ENCODE results near the gene NIM1K.

The NIM1K gene

DNA sequence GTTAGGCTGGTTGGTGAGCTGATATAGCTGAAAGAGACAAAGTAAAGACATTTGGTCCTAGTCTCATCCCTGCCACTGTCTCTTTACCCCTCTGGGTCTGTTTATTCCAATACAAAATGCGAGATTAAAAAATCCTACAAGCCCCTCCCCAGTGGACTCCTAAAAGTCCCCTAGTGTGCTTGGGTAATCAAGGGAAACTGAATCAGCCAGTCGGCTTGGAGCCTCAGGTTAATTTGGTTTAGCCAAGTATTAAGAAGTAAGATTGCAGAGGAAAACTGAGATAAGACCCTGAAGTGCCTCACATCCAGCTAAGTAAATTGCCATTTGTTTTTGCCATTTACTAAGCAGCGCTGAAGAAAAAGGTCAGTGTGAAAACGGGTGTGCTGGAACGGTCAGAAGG lies 10.4 kb downstream of the NIM1K start:
- no peak overlapping the region for H3K4me3 ChIP-seq (ENCODE audit: low read length)
- TF ChIP-seq ZNF274 (IDR thresholded peaks at IDR 0.05; ENCODE audit: low read depth, low read length): no peak

DNA sequence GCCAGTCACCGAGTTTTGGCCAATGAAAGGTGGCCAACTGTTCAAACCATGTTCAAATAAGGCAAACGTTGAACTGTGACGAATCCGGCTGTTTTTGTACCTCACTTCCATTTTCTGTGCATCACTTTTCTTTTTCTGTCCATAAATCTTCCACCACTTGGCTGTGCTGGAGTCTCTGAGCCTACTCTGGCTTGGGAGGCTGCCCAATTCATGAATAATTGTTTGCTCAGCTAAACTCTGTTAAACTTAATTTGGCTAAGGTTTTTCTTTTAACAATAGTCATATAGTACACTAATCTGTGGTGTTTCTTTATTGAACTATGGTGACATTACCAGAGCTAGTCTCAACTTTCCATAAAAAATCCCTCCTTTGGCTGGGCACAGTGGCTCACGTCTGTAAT lies 11.3 kb downstream of the NIM1K start:
- no peak for TF ChIP-seq ZNF274 (IDR thresholded peaks at IDR 0.05; ENCODE audit: low read depth, low read length)
- H3K4me3 ChIP-seq (ENCODE audit: low read length): no peak overlapping the region

DNA sequence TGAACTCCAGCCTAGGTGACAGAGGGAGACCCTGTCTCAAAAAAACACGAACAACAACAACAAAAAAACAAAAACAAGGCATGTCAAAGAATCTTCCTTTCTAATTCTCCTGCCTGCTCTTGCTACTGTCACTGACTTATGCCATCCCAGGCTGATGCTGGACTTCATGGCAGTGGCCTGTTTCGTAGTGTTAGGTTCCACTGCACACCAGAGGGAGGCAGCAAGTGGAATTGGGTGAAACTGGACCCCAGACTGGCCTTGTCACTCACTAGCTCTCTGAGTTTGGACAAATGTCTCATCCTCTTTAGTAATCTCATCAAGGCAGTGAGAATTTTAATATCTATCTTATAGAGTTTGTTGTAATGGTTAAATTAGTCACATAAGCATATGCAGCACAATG lies 12.9 kb downstream of the NIM1K start:
- no peak for TF ChIP-seq ZNF274 (IDR thresholded peaks at IDR 0.05; ENCODE audit: low read depth, low read length)
- H3K4me3 ChIP-seq (ENCODE audit: low read length): no peak overlapping the region

DNA sequence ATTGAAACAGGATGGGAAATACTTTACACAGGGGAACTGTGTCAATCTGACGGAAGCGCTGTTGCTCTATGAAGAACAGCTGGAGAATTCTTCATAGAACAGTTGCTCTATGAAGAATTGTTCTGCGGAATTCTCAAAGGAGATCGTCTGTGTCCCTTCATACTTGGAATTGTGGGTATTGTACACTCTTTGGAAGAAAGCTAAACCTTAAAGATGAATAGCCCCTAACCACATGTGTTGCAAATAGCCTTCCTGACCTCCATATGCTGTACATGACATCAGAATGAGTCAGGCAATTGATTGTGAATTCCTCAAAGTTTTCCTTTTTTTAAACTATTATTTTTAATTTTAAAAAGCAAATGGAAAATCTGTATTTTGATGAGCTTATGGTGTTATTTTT lies 15.6 kb downstream of the NIM1K start:
- H3K4me3 ChIP-seq (ENCODE audit: low read length): no peak overlapping the region
- no peak for TF ChIP-seq ZNF274 (IDR thresholded peaks at IDR 0.05; ENCODE audit: low read depth, low read length)

DNA sequence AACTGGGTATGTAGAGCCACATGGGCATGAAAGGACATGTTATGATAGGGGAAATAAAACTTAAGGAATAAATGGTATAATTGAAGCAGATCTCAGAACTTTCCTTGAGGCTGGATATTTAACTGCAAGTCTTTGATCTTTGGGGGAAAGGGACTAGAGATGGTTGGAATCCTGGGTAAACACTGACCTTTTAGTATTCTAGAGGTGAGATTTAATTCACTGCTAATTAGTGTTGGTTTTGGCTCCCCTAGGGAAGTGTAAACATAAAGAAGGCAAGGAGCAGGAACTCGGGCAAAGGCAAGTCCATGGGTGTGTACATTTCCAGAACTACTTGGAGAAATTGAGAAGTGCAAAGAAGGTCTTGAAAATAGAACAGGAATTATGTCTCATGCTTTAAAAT lies 16.6 kb downstream of the NIM1K start:
- no peak for TF ChIP-seq ZNF274 (IDR thresholded peaks at IDR 0.05; ENCODE audit: low read depth, low read length)

DNA sequence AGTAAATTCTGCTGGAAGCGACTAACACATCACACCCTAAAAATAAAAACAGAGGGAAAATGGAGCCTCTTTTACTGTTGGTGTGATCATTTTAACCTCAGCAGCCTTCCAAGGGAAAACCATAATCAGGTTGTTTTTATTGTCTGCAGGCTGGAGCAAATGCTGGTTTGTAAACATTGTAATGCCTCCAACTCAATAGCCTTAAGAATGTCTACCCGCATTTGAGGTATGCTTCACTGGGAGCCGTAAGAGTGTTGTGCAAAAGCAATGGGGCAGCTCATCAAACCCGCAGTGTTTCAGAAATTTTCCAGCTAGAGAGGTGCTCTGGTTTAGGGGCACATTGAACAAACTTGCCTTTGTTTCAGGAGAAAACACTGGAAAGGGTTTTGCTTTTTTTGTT lies 17.0 kb downstream of the NIM1K start:
- no peak overlapping the region for H3K4me3 ChIP-seq (ENCODE audit: low read length)
- no peak for TF ChIP-seq ZNF274 (IDR thresholded peaks at IDR 0.05; ENCODE audit: low read depth, low read length)

More for the DNA sequence above, 16.6 kb downstream of the NIM1K start:
- H3K4me3 ChIP-seq (ENCODE audit: low read length): no peak overlapping the region

DNA sequence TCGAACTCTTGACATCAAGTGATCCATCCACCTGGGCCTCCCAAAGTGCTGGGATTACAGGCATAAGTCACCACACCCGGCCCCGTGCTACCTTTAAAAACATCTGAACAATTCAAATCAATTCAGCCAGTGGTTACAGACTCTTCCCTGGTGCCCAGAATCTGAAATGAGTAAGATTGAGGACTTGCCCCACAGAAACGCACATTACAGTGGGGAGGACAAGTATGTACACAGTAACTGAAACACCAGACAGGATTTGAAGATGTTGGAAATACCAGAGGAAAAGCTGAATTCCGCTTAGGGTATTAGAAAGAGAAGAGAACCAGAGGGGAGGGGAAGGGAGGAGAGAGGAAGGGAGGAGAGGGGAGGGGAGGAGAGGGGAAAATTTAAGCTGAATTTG lies 17.8 kb downstream of the NIM1K start:
- no peak for TF ChIP-seq ZNF274 (IDR thresholded peaks at IDR 0.05; ENCODE audit: low read depth, low read length)
- H3K4me3 ChIP-seq (ENCODE audit: low read length): no peak overlapping the region

DNA sequence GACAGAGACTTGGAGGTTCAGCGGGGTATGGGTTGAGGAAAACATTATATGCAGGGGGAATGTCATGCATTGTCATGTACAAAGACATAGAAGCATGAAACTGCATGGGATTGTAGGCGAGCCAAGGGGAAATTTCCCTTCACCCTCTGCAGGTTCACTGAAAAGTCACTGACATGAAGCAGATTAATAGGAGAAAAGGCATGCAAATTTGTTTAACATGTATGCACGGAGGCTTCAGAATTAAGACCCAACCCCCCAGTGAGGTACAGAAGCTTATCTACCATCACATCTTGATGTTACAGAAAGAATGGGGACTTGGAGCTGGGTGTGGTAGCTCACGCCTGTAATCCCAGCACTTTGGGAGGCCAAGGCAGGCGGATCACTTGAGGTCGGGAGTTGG lies 18.5 kb downstream of the NIM1K start:
- H3K4me3 ChIP-seq (ENCODE audit: low read length): no peak overlapping the region
- no peak for TF ChIP-seq ZNF274 (IDR thresholded peaks at IDR 0.05; ENCODE audit: low read depth, low read length)

DNA sequence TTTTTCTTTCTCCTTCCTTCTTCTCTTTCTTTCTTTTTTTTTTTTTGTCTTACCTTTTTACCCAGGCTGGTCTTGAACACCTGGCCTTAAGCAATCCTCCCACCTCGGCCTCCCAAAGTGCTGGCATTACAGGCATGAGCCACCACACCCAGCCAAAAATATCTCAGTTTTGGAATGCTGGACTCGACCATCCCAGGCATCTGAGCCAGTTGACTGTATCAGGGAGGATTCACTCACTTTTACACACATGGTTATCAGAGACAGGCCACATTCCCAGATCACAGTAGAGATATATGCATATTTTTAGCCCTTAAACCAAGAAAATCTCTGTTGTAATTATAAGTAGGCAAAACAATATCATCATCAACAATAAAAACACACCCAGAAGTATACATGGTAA lies 21.9 kb downstream of the NIM1K start:
- no peak for TF ChIP-seq ZNF274 (IDR thresholded peaks at IDR 0.05; ENCODE audit: low read depth, low read length)

DNA sequence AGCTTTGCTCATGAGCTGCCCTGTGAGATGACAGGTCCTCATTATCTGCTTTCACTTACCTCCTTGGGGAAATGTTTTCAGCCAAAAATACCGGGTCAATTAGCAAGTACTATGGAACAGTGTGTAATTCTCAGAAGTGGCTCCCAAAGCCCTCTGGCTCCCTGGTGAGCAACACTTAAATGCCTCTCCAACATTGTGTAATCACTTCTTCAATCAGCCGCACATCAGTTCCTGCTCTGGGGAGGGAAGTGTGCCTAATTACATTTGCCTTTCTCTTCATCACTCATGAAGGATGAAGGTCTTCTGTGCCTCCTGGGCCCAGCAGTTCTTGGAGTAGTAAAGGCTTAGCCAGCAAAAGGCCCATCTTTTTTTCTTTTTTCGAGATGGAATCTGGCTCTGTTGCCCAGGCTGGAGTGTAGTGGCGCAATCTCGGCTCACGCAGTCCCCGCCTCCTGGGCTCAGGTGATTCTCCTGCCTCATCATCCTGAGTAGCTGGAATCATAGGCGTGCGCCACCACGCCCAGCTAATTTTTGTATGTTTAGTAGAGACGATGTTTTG lies 23.1 kb downstream of the NIM1K start:
- no peak for TF ChIP-seq ZNF274 (IDR thresholded peaks at IDR 0.05; ENCODE audit: low read depth, low read length)
- H3K4me3 ChIP-seq (ENCODE audit: low read length): no peak overlapping the region

More for the DNA sequence above, 21.9 kb downstream of the NIM1K start:
- H3K4me3 ChIP-seq (ENCODE audit: low read length): no peak overlapping the region

DNA sequence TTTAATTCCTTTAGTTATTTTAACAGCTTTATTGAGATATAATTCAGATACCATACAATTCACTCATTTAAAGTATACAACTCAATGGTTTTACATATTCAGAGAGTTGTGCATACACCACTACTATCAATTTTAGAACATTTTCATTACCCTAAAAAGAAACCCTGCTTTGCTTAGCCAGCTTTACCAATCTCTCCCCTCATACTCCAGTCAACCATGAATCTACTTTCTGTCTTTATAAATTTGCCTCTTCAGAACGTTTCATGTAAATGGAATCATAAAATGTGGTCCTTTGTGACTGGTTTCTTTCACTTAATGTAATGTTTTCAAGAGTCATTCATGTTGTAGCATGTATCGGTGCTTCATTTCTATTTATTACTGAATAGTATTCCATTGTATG lies 24.9 kb downstream of the NIM1K start:
- TF ChIP-seq ZNF274 (IDR thresholded peaks at IDR 0.05; ENCODE audit: low read depth, low read length): no peak
- H3K4me3 ChIP-seq (ENCODE audit: low read length): no peak overlapping the region

DNA sequence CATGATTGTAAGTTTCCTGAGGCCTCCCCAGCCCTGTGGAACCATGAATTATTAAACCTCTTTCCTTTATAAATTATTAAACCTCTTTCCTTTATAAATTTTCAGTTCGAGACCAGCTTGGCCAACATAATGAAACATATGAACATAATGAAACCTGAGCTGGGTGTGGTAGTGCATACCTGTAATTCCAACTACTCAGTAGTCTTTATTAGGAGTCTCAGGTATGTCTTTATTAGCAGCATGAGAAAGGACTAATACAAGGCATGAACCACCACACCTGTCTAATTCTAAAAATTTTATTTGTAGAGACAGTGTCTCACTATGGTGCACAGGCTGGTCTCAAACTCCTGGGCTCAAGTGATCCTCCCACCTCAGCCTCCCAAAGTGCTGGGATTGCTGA lies 27.1 kb downstream of the NIM1K start:
- H3K4me3 ChIP-seq (ENCODE audit: low read length): no peak overlapping the region
- TF ChIP-seq ZNF274 (IDR thresholded peaks at IDR 0.05; ENCODE audit: low read depth, low read length): no peak

DNA sequence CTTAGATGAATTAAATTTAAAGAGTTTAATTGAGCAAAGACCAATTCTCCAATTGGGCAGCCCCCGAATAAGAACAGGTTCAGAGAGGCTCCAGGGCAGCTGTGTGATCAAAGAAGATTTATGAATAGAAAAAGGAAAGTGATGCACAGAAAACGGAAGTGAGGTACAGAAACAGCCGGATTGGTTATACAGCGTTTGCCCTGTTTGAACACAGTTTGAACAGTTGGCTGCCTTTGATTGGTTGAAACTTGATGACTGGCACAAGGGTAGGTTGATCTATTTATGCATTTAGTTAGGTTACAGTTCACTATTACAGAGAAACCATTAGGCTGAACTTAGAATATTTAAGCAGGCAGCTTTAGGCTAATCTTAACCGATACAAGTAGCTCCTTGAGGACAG lies 29.5 kb downstream of the NIM1K start:
- no peak for TF ChIP-seq ZNF274 (IDR thresholded peaks at IDR 0.05; ENCODE audit: low read depth, low read length)
- no peak overlapping the region for H3K4me3 ChIP-seq (ENCODE audit: low read length)

DNA sequence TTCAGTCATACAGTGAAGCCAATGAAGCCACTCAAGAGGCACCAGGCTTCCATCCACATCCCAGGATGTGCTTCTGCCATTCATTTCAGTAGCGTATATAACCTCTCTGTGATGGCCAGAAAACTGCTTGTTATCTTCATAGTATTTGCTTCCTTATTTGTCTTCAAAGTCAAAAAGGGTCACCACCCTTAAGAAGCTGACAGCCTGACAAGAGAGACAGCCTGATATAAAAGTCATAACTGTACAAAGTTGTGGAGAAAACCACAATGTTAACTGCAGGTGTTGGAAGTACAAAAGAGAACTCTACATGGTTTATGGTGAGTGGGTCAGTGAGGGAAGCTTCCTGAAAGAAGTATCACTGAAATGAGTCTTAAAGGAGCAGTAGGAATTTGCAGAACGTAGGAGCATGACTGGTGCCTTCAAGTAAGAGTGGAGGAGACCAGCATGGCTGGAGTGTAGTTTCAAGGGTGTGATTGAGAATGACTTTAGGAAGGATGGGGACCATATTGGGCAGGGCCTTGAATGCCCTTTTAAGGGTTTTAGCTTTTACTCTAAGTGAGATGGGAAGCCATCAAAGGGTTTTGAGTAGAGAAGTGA lies 33.7 kb downstream of the NIM1K start:
- TF ChIP-seq ZNF274 (IDR thresholded peaks at IDR 0.05; ENCODE audit: low read depth, low read length): no peak
- H3K4me3 ChIP-seq (ENCODE audit: low read length): no peak overlapping the region

DNA sequence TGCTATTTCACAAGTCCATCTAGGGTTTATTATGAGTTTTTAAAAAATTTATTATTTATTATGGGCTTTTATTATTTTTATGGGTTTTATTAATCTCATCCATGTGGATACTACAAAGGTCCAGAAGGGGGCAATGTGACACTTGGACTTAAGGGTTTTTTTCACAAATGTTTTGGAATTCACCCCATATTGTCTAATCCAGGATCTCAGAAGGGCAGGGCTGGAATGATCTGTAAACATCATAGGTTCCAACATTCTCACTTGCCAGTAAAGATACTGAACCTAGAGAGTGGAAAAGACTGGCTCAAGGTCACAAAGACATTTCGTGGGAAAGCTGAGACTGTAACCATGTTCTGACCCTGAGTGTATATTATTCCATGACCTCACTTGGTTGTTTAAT lies 35.6 kb downstream of the NIM1K start:
- no peak overlapping the region for H3K4me3 ChIP-seq (ENCODE audit: low read length)
- TF ChIP-seq ZNF274 (IDR thresholded peaks at IDR 0.05; ENCODE audit: low read depth, low read length): no peak

DNA sequence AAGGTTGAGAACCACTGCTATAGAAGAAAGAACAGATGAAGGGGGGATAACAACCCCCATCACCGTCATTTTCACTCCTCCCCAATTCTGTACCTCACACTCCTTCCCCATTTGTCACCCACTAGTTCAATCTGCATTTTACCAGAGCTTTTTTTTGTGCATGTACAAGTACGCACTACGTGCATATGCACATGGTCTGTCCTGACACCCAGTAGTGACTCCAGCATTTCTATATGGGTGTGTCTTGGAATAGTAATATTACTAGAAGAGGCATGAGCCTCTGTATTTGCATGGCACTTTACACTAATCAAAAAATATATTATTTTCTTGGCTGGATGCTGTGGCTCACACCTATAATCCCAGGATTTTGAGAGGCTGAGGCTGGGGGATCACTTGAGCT lies 38.7 kb downstream of the NIM1K start:
- no peak overlapping the region for H3K4me3 ChIP-seq (ENCODE audit: low read length)
- no peak for TF ChIP-seq ZNF274 (IDR thresholded peaks at IDR 0.05; ENCODE audit: low read depth, low read length)
